Measurements from ENCODE around the gene TBC1D5.
"Not testable (repeated sequence)": the region's sequence is repeated elsewhere in the genome, so short reads cannot be mapped to it uniquely, and the experiment has no call there.

DNA sequence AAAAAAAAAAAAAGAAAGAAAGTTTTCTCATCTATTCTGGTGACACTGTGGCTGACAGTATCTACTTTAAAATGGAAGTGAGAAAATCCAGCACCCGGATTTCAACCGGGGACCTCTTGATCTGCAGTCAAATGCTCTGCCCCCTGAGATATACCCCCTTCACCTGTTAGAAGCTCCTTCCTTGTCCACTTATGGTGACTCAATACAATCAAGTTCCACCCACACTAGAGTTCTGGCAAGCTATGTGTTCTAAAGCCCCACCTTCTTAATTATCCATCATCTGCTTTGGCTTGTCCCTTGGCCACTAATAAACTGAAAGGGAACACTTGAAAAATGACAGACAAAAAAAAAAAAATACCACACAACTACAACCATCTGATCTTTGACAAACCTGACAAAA lies 42.6 kb downstream of the TBC1D5 start:
- TF ChIP-seq, protein P1, sequence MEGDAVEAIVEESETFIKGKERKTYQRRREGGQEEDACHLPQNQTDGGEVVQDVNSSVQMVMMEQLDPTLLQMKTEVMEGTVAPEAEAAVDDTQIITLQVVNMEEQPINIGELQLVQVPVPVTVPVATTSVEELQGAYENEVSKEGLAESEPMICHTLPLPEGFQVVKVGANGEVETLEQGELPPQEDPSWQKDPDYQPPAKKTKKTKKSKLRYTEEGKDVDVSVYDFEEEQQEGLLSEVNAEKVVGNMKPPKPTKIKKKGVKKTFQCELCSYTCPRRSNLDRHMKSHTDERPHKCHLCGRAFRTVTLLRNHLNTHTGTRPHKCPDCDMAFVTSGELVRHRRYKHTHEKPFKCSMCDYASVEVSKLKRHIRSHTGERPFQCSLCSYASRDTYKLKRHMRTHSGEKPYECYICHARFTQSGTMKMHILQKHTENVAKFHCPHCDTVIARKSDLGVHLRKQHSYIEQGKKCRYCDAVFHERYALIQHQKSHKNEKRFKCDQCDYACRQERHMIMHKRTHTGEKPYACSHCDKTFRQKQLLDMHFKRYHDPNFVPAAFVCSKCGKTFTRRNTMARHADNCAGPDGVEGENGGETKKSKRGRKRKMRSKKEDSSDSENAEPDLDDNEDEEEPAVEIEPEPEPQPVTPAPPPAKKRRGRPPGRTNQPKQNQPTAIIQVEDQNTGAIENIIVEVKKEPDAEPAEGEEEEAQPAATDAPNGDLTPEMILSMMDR (IDR thresholded peaks at IDR 0.05 in 8 of 11, conservative IDR thresholded peaks at IDR 0.05 in 3 of 11): not testable (repeated sequence)
- not testable (repeated sequence) for TF ChIP-seq POLR2A, POLR2AphosphoS5 (IDR thresholded peaks at IDR 0.05)
